HG02610 (cell line): ENCODE data around the gene ZC3HAV1.
"Not testable (repeated sequence)": the region's sequence is repeated elsewhere in the genome, so short reads cannot be mapped to it uniquely, and the experiment has no call there.

ENCODE experiments used
- ATAC-seq: cut with Tn5 transposase; IDR thresholded peaks from one replicate; pipeline ENCODE4 v1.9.1; 2021; ENCODE audit warnings: mild to moderate bottlenecking, moderate library complexity; ENCODE audit not compliant: unreplicated experiment

The ZC3HAV1 gene

GRCh38 chr7:139109188-139109982 lies at the start of gene ZC3HAV1:
ZC3HAV1 (minus strand) TSS chr7:139109720; CDS start chr7:139109331, 389 bp downstream.
- peak; percentile 74 for ATAC-seq

DNA sequence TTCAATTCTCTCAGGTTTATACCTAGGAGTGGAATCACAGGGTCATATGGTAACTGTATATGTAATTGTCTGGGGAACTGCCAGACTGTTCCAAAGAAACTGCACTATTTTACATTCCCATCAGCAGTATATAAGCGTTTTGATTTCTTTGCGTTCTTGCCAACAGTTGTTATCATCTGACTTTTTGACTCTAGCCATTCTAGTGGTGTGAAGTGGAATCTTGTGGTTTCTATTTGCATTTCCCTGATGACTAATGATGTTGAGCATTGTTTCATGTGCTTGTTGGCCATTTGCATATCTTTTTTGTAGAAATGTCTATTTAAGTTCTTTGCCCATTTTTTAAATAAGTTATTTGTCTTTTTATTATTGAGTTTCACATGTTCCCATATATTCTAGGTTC lies 44.3 kb upstream of the ZC3HAV1 start:
- ATAC-seq, result no peak

DNA sequence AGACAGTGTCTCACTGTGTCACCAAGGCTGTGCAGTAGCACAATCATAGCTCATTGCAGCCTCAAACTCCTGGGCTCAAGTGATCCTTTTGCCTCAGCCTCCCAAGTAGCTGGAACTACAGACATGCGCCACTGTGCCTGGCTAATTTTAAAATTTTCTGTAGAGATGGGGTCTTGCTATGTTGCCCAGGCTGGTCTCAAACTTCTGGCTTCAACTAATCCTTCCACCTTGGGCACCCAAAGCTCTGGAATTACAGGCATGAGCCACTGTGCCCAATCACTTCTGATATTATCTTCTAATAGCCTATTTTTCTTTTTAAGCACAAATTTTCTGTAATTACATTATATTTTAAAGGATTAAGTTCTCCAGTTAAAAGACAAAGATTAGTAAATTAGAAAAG lies 42.6 kb upstream of the ZC3HAV1 start:
- ATAC-seq, result no peak

- ATAC-seq, result no peak
These were observed 29.6 kb upstream of the ZC3HAV1 start for GRCh38 chr7:139139150-139139549.

GRCh38 chr7:139133335-139134139 lies 24.0 kb upstream of the ZC3HAV1 start:
- peak; percentile 99 for ATAC-seq

DNA sequence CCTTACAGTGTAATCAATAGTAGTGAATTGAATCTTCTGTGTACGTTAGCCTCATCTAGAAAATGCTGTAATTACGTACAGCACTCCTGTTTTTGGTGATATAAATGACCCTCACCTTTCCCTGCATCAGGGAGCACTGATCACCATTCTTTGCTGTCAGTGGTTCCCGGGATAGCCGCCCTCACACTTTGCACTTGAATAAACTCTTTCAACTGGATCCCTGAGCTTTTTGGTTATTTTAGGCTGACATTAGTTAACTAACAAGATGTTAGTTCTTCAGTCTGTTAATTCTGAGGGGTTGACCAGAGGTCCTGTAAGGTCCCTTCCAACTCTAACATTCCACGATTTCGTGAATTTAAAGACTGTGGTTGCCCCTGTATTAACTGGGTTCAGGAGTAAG lies 23.4 kb upstream of the ZC3HAV1 start:
- no peak for ATAC-seq

- no peak for ATAC-seq
These were observed 22.1 kb upstream of the ZC3HAV1 start for GRCh38 chr7:139131601-139132041.

GRCh38 chr7:139129814-139130213 lies 20.3 kb upstream of the ZC3HAV1 start:
- ATAC-seq, result not testable (repeated sequence)

- no peak for ATAC-seq
These were observed 18.1 kb upstream of the ZC3HAV1 start for GRCh38 chr7:139127648-139128047.

DNA sequence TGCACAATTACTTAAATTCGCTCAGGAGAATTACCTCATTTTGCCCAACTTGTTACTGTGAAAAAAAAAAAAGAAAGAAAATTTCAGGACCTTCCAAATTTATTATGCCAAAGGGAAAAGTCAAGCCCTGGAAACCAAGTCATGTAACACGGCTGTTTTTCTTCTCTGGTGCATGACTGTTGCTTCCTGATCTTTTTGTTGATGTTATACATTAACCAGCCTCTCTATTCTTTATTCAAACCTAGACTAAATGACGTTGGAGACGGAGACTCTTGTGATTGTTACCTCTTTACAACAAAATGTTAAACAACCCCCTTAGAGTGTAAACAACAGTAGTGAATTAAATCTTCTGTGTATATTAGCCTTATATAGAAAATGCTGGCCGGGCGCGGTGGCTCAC lies 16.1 kb upstream of the ZC3HAV1 start:
- ATAC-seq, result no peak

DNA sequence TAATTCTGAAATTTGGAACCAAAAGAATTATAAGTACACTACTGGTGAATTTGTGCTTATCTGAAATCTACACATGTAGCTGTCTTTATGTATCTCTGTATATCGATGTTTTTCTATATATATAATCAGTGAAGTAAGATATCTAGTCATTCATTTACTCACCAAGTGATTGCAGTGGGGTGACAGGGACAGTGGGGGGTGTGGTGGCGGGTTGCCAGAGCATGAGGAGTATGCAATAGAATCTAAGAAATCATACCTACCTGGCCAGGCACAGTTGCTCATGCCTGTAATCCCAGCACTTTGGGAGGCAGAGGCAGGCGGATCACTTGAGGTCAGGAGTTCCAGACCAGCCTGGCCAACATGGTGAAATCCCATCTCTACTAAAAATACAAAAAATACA lies 15.5 kb upstream of the ZC3HAV1 start:
- not testable (repeated sequence) for ATAC-seq

DNA sequence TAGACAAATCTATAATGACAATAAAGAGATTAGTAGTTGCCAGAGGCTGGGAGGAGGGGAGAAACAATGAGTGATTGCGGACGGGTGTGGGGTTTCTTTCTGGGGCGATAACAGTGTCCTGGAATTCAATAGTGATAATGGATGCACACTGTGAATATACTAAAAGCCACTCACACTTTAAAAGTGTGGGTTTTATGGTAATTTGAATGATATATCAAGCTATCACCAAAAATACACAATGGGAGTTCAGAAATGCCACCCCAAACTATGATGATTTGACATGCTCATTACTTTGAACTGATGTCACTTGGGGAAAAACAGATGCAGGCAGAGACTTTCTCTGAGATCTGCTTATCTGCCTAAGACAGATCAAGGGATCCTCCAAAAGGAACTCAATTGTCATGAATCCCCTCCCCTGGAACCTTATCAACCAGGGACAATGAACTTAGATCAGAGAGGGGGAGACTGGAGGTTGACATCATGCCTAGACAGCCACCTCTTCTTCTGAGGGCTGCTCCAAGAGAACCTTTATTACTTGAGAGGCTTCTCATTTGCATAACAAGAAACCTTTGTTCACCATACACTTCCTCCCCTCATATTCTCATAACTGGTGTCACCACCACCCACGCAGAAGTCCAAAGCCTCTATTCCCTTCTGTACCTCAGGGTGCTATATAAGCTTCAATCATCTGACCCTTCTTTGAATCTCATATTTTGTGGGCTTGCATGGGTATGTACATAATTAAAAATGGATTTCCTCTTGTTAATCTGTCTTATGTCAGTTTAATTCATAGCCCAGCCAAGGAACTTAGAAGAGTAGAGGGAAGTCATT lies 14.8 kb upstream of the ZC3HAV1 start:
- ATAC-seq, result peak; percentile 92

GRCh38 chr7:139119486-139119849 lies 9.9 kb upstream of the ZC3HAV1 start:
- ATAC-seq, result no peak

- peak; percentile 72 for ATAC-seq
These were observed 9.4 kb upstream of the ZC3HAV1 start for GRCh38 chr7:139118805-139119485.

GRCh38 chr7:139118234-139118804 lies 8.8 kb upstream of the ZC3HAV1 start:
- ATAC-seq, result peak; percentile 90

GRCh38 chr7:139117599-139118233 lies 8.2 kb upstream of the ZC3HAV1 start:
- no peak for ATAC-seq

- ATAC-seq, result no peak
These were observed 7.5 kb upstream of the ZC3HAV1 start for GRCh38 chr7:139116999-139117398.

DNA sequence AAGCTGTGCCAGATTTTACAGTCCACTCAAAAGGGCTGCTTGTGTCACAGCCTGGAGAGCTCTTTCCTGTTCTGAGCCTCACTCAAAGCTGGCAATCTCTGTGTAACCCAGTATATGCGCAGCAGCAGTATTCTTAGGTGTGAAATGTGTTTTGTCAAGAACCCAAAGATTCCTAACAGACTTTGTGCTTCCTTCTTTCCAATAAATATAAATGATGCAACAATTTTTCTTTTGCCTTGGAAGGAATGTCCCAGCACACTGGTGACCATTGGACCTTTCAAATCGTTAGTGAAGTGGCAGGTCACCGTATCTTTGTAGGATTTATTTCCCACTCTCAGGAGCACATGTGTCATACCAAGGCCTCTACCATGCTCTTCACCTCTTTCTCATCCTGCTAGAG lies 5.6 kb upstream of the ZC3HAV1 start:
- no peak for ATAC-seq

- ATAC-seq, result no peak
These were observed 5.1 kb upstream of the ZC3HAV1 start for GRCh38 chr7:139114585-139114984.

GRCh38 chr7:139114018-139114417 lies 4.5 kb upstream of the ZC3HAV1 start:
- no peak for ATAC-seq
